ENCODE data around the gene LITAF. TPM values are rescaled to one million over a fixed set of nuclear protein-coding genes. Genes with fewer than 3 reads are reported as not detected.

The LITAF gene
- polyA plus RNA-seq, 1 donor from 2014 or later = 0.31 TPM

GRCh38 chr16:11603331-11603750 lies 16.6 kb upstream of the LITAF start:
- no peak overlapping the region for H3K4me2 ChIP-seq (ENCODE audit: low read length)
- no peak overlapping the region for H3K4me3 ChIP-seq (ENCODE audit: low read length)
- no peaks in the 10 kb centered on the region for H3K36me3 ChIP-seq (ENCODE audit: insufficient read depth, low read length)
- H2AFZ ChIP-seq (ENCODE audit: low read depth, low read length) = no peak overlapping the region
- H3K9me3 ChIP-seq (ENCODE audit: low read length) = no peaks in the 10 kb centered on the region
- TF ChIP-seq CTCF (IDR thresholded peaks at IDR 0.05; ENCODE audit: poor library complexity, severe bottlenecking) (no peak), POLR2AphosphoS5 (IDR thresholded peaks at IDR 0.05) (no peak), REST (IDR thresholded peaks at IDR 0.05; ENCODE audit: borderline replicate concordance) (no peak), EP300 (conservative IDR thresholded peaks at IDR 0.05; ENCODE audit: poor library complexity, severe bottlenecking) (no peak), MXI1 (conservative IDR thresholded peaks at IDR 0.05; ENCODE audit: poor library complexity, severe bottlenecking) (no peak), SMC3 (conservative IDR thresholded peaks at IDR 0.05; ENCODE audit: poor library complexity) (no peak), TAF1 (IDR thresholded peaks at IDR 0.05; ENCODE audit: low read depth) (no peak), RAD21 (conservative IDR thresholded peaks at IDR 0.05) (no peak), EZH2 (IDR thresholded peaks at IDR 0.05; ENCODE audit: borderline replicate concordance, insufficient read depth, low read length, poor library complexity, severe bottlenecking) (no peak)
- no peaks in the 10 kb centered on the region for H3K27me3 ChIP-seq (ENCODE audit: insufficient read depth, low read depth, low read length)
- no peak overlapping the region for H3K27ac ChIP-seq (ENCODE audit: low read length)
- no peak overlapping the region for H3K9ac ChIP-seq (ENCODE audit: low read length)
- no peaks in the 10 kb centered on the region for H4K20me1 ChIP-seq (ENCODE audit: insufficient read depth)
- no peaks in the 10 kb centered on the region for H3K79me2 ChIP-seq (replicated peaks; ENCODE audit: insufficient read depth, low read length)
- no peaks in the 10 kb centered on the region for H3F3A ChIP-seq (ENCODE audit: insufficient read depth, low read length, poor library complexity, severe bottlenecking)
- H3K9me2 ChIP-seq (ENCODE audit: insufficient read depth, low read length) = no peaks in the 10 kb centered on the region

- Histone ChIP-seq H3K9me2 (ENCODE audit: insufficient read depth, low read length) (no peaks in the 10 kb centered on the region), H4K20me1 (ENCODE audit: insufficient read depth) (no peaks in the 10 kb centered on the region), H3K27me3 (ENCODE audit: insufficient read depth, low read depth, low read length) (no peaks in the 10 kb centered on the region), H3F3A (ENCODE audit: insufficient read depth, low read length, poor library complexity, severe bottlenecking) (no peaks in the 10 kb centered on the region), H2AFZ (ENCODE audit: low read depth, low read length) (no peak overlapping the region), H3K4me3 (ENCODE audit: low read length) (no peak overlapping the region), H3K4me2 (ENCODE audit: low read length) (no peak overlapping the region), H3K79me2 (replicated peaks; ENCODE audit: insufficient read depth, low read length) (no peaks in the 10 kb centered on the region), H3K27ac (ENCODE audit: low read length) (no peak overlapping the region), H3K9me3 (ENCODE audit: low read length) (no peaks in the 10 kb centered on the region), H3K9ac (ENCODE audit: low read length) (no peak overlapping the region), H3K36me3 (ENCODE audit: insufficient read depth, low read length) (no peaks in the 10 kb centered on the region)
- TF ChIP-seq EZH2 (IDR thresholded peaks at IDR 0.05; ENCODE audit: borderline replicate concordance, insufficient read depth, low read length, poor library complexity, severe bottlenecking) (no peak), MXI1 (conservative IDR thresholded peaks at IDR 0.05; ENCODE audit: poor library complexity, severe bottlenecking) (no peak), SMC3 (conservative IDR thresholded peaks at IDR 0.05; ENCODE audit: poor library complexity) (no peak), EP300 (conservative IDR thresholded peaks at IDR 0.05; ENCODE audit: poor library complexity, severe bottlenecking) (no peak)
Measured at GRCh38 chr16:11602321-11602720, 15.6 kb upstream of the LITAF start.
